Fibroblast of lung (primary cell): Measurements from ENCODE around the gene NKX1-2. TPM values are rescaled to one million over a fixed set of nuclear protein-coding genes. Genes with fewer than 3 reads are reported as not detected.

Experiments used
- DNase-seq, 2 donors: peaks; one replicate each; pipeline versions ENCODE4 v3.0.0 to v3.0.0-alpha.2; 2010; ENCODE audit warnings: low read depth in 2 of 2
- H2AFZ ChIP-seq: 2 replicates; pipeline ENCODE4 v1.5.1; 2012; ENCODE audit warnings: low read length, control low read depth, inconsistent platforms
- H3K27ac ChIP-seq: 2 replicates; pipeline ENCODE4 v1.5.1; 2011; ENCODE audit warnings: low read length, control low read depth; ENCODE audit not compliant: insufficient read depth
- H3K27me3 ChIP-seq: 2 replicates; pipeline ENCODE4 v1.5.1; 2011; ENCODE audit warnings: mild to moderate bottlenecking, low read length; ENCODE audit not compliant: control insufficient read depth, insufficient read depth
- H3K36me3 ChIP-seq: 2 replicates; pipeline ENCODE4 v1.5.1; 2011; ENCODE audit warnings: low read length; ENCODE audit not compliant: control insufficient read depth, insufficient read depth
- H3K4me1 ChIP-seq: 2 replicates; pipeline ENCODE4 v1.5.1; 2011; ENCODE audit warnings: low read length; ENCODE audit not compliant: control insufficient read depth, insufficient read depth; ENCODE audit errors: extremely low read depth
- H3K4me2 ChIP-seq: 2 replicates; pipeline ENCODE4 v1.5.1; 2011; ENCODE audit warnings: low read length, control low read depth; ENCODE audit not compliant: insufficient read depth; ENCODE audit errors: extremely low read depth
- H3K4me3 ChIP-seq, 4 experiments: fragments of 200-600 bp in 1 of 4; sonication (generic) in 1 of 4; replicated peaks in 1 of 4; 2 replicates each; pipeline ENCODE4 v1.5.1; 2011 to 2016; ENCODE audit warnings: low read length in 4 of 4, low read depth in 3 of 4, mild to moderate bottlenecking in 3 of 4, control low read depth in 2 of 4, inconsistent platforms in 1 of 4, mixed read lengths in 1 of 4; ENCODE audit not compliant: insufficient read depth in 1 of 4; ENCODE audit errors: control extremely low read depth in 1 of 4
- H3K79me2 ChIP-seq: 2 replicates; pipeline ENCODE4 v1.5.1; 2012; ENCODE audit warnings: mild to moderate bottlenecking, low read length, inconsistent platforms; ENCODE audit not compliant: control insufficient read depth, insufficient read depth
- H3K9ac ChIP-seq: 2 replicates; pipeline ENCODE4 v1.5.1; 2011; ENCODE audit warnings: mild to moderate bottlenecking, low read length, control low read depth; ENCODE audit not compliant: insufficient read depth
- H3K9me3 ChIP-seq: 2 replicates; pipeline ENCODE4 v1.5.1; 2012; ENCODE audit warnings: low read depth, low read length; ENCODE audit not compliant: control insufficient read depth, insufficient read depth
- H4K20me1 ChIP-seq: 2 replicates; pipeline ENCODE4 v1.5.1; 2011; ENCODE audit warnings: low read length; ENCODE audit not compliant: control insufficient read depth, insufficient read depth; ENCODE audit errors: extremely low read depth
- CTCF ChIP-seq, 2 donors: IDR thresholded peaks in 1 of 2; conservative IDR thresholded peaks in 1 of 2; 1 replicate in 1 of 2; 2 replicates in 1 of 2; pipeline ENCODE4 v1.5.1; 2011 to 2012; ENCODE audit warnings: low read length in 2 of 2, control low read depth in 1 of 2, inconsistent platforms in 1 of 2, low read depth in 1 of 2, mild to moderate bottlenecking in 1 of 2
- EZH2 ChIP-seq: IDR thresholded peaks from 2 replicates; pipeline ENCODE4 v1.5.1; 2012; ENCODE audit warnings: low read length, control low read depth, mild to moderate bottlenecking; ENCODE audit errors: missing control alignments
- polyA plus RNA-seq, 2 donors: library from polyadenylated mRNA; depleted of rRNA in 1 of 2; stranded (reverse) in 1 of 2; unstranded in 1 of 2; fragments of >200 nt; gene quantifications; 2 replicates each; pipeline ENCODE4 v1.2.1, GENCODE V29; 2011 to 2012; ENCODE audit warnings: missing spikeins in 1 of 2
- total RNA-seq: library from RNA; depleted of rRNA; stranded (reverse); fragments of >200 nt; gene quantifications from 2 replicates; pipeline ENCODE4 v1.2.1, GENCODE V29; 2014

Gene NKX1-2
- total and polyA plus RNA-seq, 2 donors (not counting 1 experiment from before 2014, with no cell fraction given), result not detected

- TF ChIP-seq CTCF (conservative IDR thresholded peaks at IDR 0.05 in 1 of 2, IDR thresholded peaks at IDR 0.05 in 1 of 2; ENCODE audit: low read depth in 1 of 2, low read length in 2 of 2) (no peak), EZH2 (no peak)
- H3K27me3 ChIP-seq, result peaks cover 33% of the 10 kb centered on the region
- H3K27ac ChIP-seq, result no peak overlapping the region
- no peaks in the 10 kb centered on the region for H3K4me1 ChIP-seq
- no peaks in the 10 kb centered on the region for H3K9me3 ChIP-seq
- H3K4me2 ChIP-seq, result no peak overlapping the region
- H2AFZ ChIP-seq, result no peak overlapping the region
- no peak overlapping the region for H3K4me3 ChIP-seq
- H3K36me3 ChIP-seq, result no peaks in the 10 kb centered on the region
- H4K20me1 ChIP-seq, result no peaks in the 10 kb centered on the region
- H3K9ac ChIP-seq, result no peak overlapping the region
- DNase-seq, result no peak
- H3K79me2 ChIP-seq, result no peaks in the 10 kb centered on the region
Measured at GRCh38 chr10:124458473-124458872, 8.6 kb upstream of the NKX1-2 start.

- H3K4me1 ChIP-seq, result no peaks in the 10 kb centered on the region
- H3K9me3 ChIP-seq, result no peaks in the 10 kb centered on the region
- H3K4me2 ChIP-seq, result no peak overlapping the region
- H3K79me2 ChIP-seq, result no peaks in the 10 kb centered on the region
- no peak overlapping the region for H2AFZ ChIP-seq
- no peak overlapping the region for H3K9ac ChIP-seq
- H3K27ac ChIP-seq, result no peak overlapping the region
- no peak for DNase-seq
- no peak overlapping the region for H3K4me3 ChIP-seq
- H3K27me3 ChIP-seq, result peaks cover 46% of the 10 kb centered on the region
- H3K36me3 ChIP-seq, result no peaks in the 10 kb centered on the region
- H4K20me1 ChIP-seq, result no peaks in the 10 kb centered on the region
- TF ChIP-seq EZH2 (no peak), CTCF (conservative IDR thresholded peaks at IDR 0.05 in 1 of 2, IDR thresholded peaks at IDR 0.05 in 1 of 2; ENCODE audit: low read depth in 1 of 2, low read length in 2 of 2) (no peak)
Measured at GRCh38 chr10:124455441-124455840, 5.6 kb upstream of the NKX1-2 start.

GRCh38 chr10:124453960-124454610, 4.2 kb upstream of the NKX1-2 start:
- Histone ChIP-seq H4K20me1 (no peaks in the 10 kb centered on the region), H3K27ac (no peak overlapping the region), H3K27me3 (peaks cover 57% of the 10 kb centered on the region), H3K79me2 (no peaks in the 10 kb centered on the region), H3K4me3 (no peak overlapping the region), H2AFZ (no peak overlapping the region), H3K4me1 (no peaks in the 10 kb centered on the region), H3K4me2 (no peak overlapping the region), H3K36me3 (no peaks in the 10 kb centered on the region), H3K9me3 (no peaks in the 10 kb centered on the region), H3K9ac (no peak overlapping the region)
- TF ChIP-seq EZH2, result no peak
- no peak for TF ChIP-seq CTCF (conservative IDR thresholded peaks at IDR 0.05 in 1 of 2, IDR thresholded peaks at IDR 0.05 in 1 of 2; ENCODE audit: low read depth in 1 of 2, low read length in 2 of 2)
- no peak for DNase-seq
